Ureter (tissue), 1 donor: ENCODE results near the gene IGFLR1. TPM values are rescaled to one million over a fixed set of nuclear protein-coding genes. Genes with fewer than 3 reads are reported as not detected.

ENCODE experiments used
- DNase-seq: peaks from one replicate; pipeline ENCODE4 v3.0.0-alpha.2; 2020; ENCODE audit warnings: low spot score
- total RNA-seq: library from RNA; stranded (reverse); gene quantifications from one replicate; pipeline ENCODE4 v1.2.4, GENCODE V29; 2023
- donor health status: DM: yes; HTN: yes; CAD: no.

Gene IGFLR1
- total RNA-seq, 1 donor from 2014 or later: 14.7 TPM

- peak; percentile 85 for DNase-seq
These were observed 13.5 kb upstream of the IGFLR1 start for GRCh38 chr19:35755550-35756376.

GRCh38 chr19:35755131-35755549 is 12.9 kb upstream of the IGFLR1 start:
- no peak for DNase-seq

- DNase-seq: peak; percentile 44
These were observed 12.3 kb upstream of the IGFLR1 start for GRCh38 chr19:35754370-35755130.

- peak; percentile 45 for DNase-seq
These were observed 11.6 kb upstream of the IGFLR1 start for GRCh38 chr19:35753634-35754369.

- no peak for DNase-seq
These were observed 10.6 kb upstream of the IGFLR1 start for GRCh38 chr19:35752746-35753350.

GRCh38 chr19:35751839-35752745 is 9.8 kb upstream of the IGFLR1 start:
- peak; percentile 38 for DNase-seq

- DNase-seq: no peak
These were observed 7.9 kb upstream of the IGFLR1 start for GRCh38 chr19:35750167-35750566.

GRCh38 chr19:35748106-35749020 is 6.1 kb upstream of the IGFLR1 start, which contains the start of gene LIN37:
Gene LIN37 (plus strand): TSS chr19:35748576. CDS start chr19:35748725, 149 bp downstream.
- peak; percentile 99 for DNase-seq

- no peak for DNase-seq
These were observed 4.3 kb upstream of the IGFLR1 start for GRCh38 chr19:35746531-35746930.

- no peak for DNase-seq
These were observed 3.8 kb upstream of the IGFLR1 start for GRCh38 chr19:35746087-35746462.

GRCh38 chr19:35745328-35746086 is 3.3 kb upstream of the IGFLR1 start, which contains the start of the genes PSENEN and U2AF1L4:
Gene PSENEN (plus strand): TSS chr19:35745651. CDS start chr19:35745931, 280 bp downstream.
Gene U2AF1L4 (minus strand): TSS chr19:35745418. CDS start chr19:35745391, 27 bp downstream.
- DNase-seq: peak; percentile 98

GRCh38 chr19:35744430-35745327 is 2.4 kb upstream of the IGFLR1 start:
- peak; percentile 97 for DNase-seq

GRCh38 chr19:35743640-35744429 is 1.6 kb upstream of the IGFLR1 start:
- no peak for DNase-seq

- DNase-seq: no peak
These were observed 1.1 kb downstream of the IGFLR1 start for GRCh38 chr19:35741203-35741515.

GRCh38 chr19:35740423-35741202 is 1.6 kb downstream of the IGFLR1 start:
- peak; percentile 98 for DNase-seq

- no peak for DNase-seq
These were observed 2.2 kb downstream of the IGFLR1 start for GRCh38 chr19:35740108-35740422.
